HEK293 (cell line): ENCODE data around the gene GGTLC2.

Experiments
- CTCF ChIA-PET: fragments of 350-600 bp; formaldehyde crosslinking; extraction: SDS; loops from one replicate; lab custom pipeline; 2021; ENCODE audit warnings: antibody characterized with exemption; lab: Yijun Ruan, JAX
- POLR2A ChIA-PET: fragments of 300-600 bp; formaldehyde crosslinking; extraction: SDS; loops from one replicate; lab custom pipeline; 2020; ENCODE audit warnings: antibody characterized with exemption, inconsistent platforms; lab: Yijun Ruan, JAX
- H3K27ac ChIP-seq: fragments of 200-500 bp; sonication (Bioruptor generic); 2 replicates; pipeline ENCODE4 v1.5.1; 2014; ENCODE audit warnings: low read depth, low read length, control low read depth, inconsistent platforms; ENCODE audit errors: extremely low read depth
- H3K36me3 ChIP-seq, 2 experiments: fragments of 200-500 bp in 1 of 2; sonication (Bioruptor generic) in 1 of 2; 1 replicate in 1 of 2; 2 replicates in 1 of 2; pipeline ENCODE4 v1.5.1; 2014 to 2017; ENCODE audit warnings: inconsistent platforms in 2 of 2, low read length in 2 of 2; ENCODE audit not compliant: control insufficient read depth in 2 of 2, insufficient read depth in 1 of 2
- H3K4me1 ChIP-seq: fragments of 200-500 bp; sonication (Bioruptor generic); 2 replicates; pipeline ENCODE4 v1.5.1; 2014; ENCODE audit warnings: mild to moderate bottlenecking, low read length, inconsistent platforms; ENCODE audit not compliant: control insufficient read depth, insufficient read depth
- H3K4me3 ChIP-seq: 2 replicates; pipeline ENCODE4 v1.5.1; 2011; ENCODE audit warnings: low read depth, mild to moderate bottlenecking, control low read depth, low read length, moderate library complexity
- H3K9me3 ChIP-seq: fragments of 200-500 bp; sonication (Bioruptor generic); 2 replicates; pipeline ENCODE4 v1.5.1; 2014; ENCODE audit warnings: low read depth, low read length, inconsistent platforms; ENCODE audit not compliant: control insufficient read depth, insufficient read depth
- AEBP2 ChIP-seq: fragments of 450-650 bp; formaldehyde crosslinking; IDR thresholded peaks from 2 replicates; pipeline ENCODE4 v1.5.1; 2016; ENCODE audit warnings: missing biosample characterization, missing genetic modification characterization, borderline replicate concordance
- ATF2 ChIP-seq: fragments of 450-650 bp; formaldehyde crosslinking; IDR thresholded peaks from 2 replicates; pipeline ENCODE4 v1.5.1; 2016; ENCODE audit warnings: missing biosample characterization, missing genetic modification characterization, low read depth
- CTCF ChIP-seq: fragments of 450-650 bp; formaldehyde crosslinking; IDR thresholded peaks from 2 replicates; pipeline ENCODE4 v1.5.1; 2016; ENCODE audit warnings: missing biosample characterization, missing genetic modification characterization
- FEZF1 ChIP-seq: fragments of 450-650 bp; formaldehyde crosslinking; IDR thresholded peaks from 2 replicates; pipeline ENCODE4 v1.5.1; 2016; ENCODE audit warnings: missing biosample characterization, missing genetic modification characterization
- GLI2 ChIP-seq: fragments of 450-650 bp; formaldehyde crosslinking; IDR thresholded peaks from 2 replicates; pipeline ENCODE4; 2017; ENCODE audit warnings: missing biosample characterization, missing genetic modification characterization, low read depth, borderline replicate concordance
- INSM2 ChIP-seq: fragments of 450-650 bp; formaldehyde crosslinking; IDR thresholded peaks from 2 replicates; pipeline ENCODE4 v1.5.1; 2016; ENCODE audit warnings: missing biosample characterization, missing genetic modification characterization
- KLF10 ChIP-seq: fragments of 450-650 bp; IDR thresholded peaks from 2 replicates; pipeline ENCODE4 v1.5.1; 2018; ENCODE audit warnings: missing biosample characterization, mild to moderate bottlenecking, missing genetic modification characterization
- SETDB1 ChIP-seq: IDR thresholded peaks from one replicate; pipeline ENCODE4 v1.6.1; 2017; ENCODE audit warnings: mild to moderate bottlenecking, low read length, moderate library complexity, mixed read lengths; ENCODE audit not compliant: insufficient read length
- TRIM28 ChIP-seq: IDR thresholded peaks from 2 replicates; pipeline ENCODE4 v1.6.1; 2011; ENCODE audit warnings: low read length, control low read depth, borderline replicate concordance
- ZBTB17 ChIP-seq: fragments of 450-650 bp; formaldehyde crosslinking; IDR thresholded peaks from 2 replicates; pipeline ENCODE4 v1.5.1; 2016; ENCODE audit warnings: missing biosample characterization, missing genetic modification characterization
- ZFP69B ChIP-seq: fragments of 450-650 bp; formaldehyde crosslinking; IDR thresholded peaks from 2 replicates; pipeline ENCODE4 v1.5.1; 2016; ENCODE audit warnings: missing biosample characterization, missing genetic modification characterization
- ZNF174 ChIP-seq: fragments of 450-650 bp; formaldehyde crosslinking; IDR thresholded peaks from 2 replicates; pipeline ENCODE4 v1.5.0; 2017; ENCODE audit warnings: missing biosample characterization, mild to moderate bottlenecking, missing genetic modification characterization
- ZNF175 ChIP-seq: fragments of 450-650 bp; formaldehyde crosslinking; IDR thresholded peaks from 2 replicates; pipeline ENCODE4 v1.5.1; 2016; ENCODE audit warnings: missing biosample characterization, missing genetic modification characterization
- ZNF274 ChIP-seq, 2 experiments: fragments of 200-500 bp in 1 of 2; fragments of 450-650 bp in 1 of 2; sonication (Bioruptor generic) in 1 of 2; formaldehyde crosslinking in 1 of 2; IDR thresholded peaks; 2 replicates each; pipeline versions ENCODE4 v1.5.1 to v1.6.1; 2014 to 2016; ENCODE audit warnings: borderline replicate concordance in 1 of 2, inconsistent platforms in 1 of 2, low read length in 1 of 2, missing biosample characterization in 1 of 2, missing genetic modification characterization in 1 of 2
- ZNF350 ChIP-seq: fragments of 450-650 bp; formaldehyde crosslinking; IDR thresholded peaks from 2 replicates; pipeline ENCODE4 v1.5.0; 2017; ENCODE audit warnings: missing biosample characterization, mild to moderate bottlenecking, missing genetic modification characterization
- ZNF398 ChIP-seq: fragments of 450-650 bp; formaldehyde crosslinking; IDR thresholded peaks from 2 replicates; pipeline ENCODE4 v1.5.1; 2017; ENCODE audit warnings: missing biosample characterization, missing genetic modification characterization
- ZNF501 ChIP-seq: fragments of 450-650 bp; formaldehyde crosslinking; IDR thresholded peaks from 2 replicates; pipeline ENCODE4 v1.5.1; 2016; ENCODE audit warnings: missing biosample characterization, missing genetic modification characterization
- ZNF510 ChIP-seq: fragments of 450-650 bp; formaldehyde crosslinking; IDR thresholded peaks from 2 replicates; pipeline ENCODE4 v1.5.1; 2018; ENCODE audit warnings: mild to moderate bottlenecking, missing genetic modification characterization, missing biosample characterization; ENCODE audit not compliant: insufficient replicate concordance
- ZNF514 ChIP-seq: fragments of 450-650 bp; formaldehyde crosslinking; IDR thresholded peaks from 2 replicates; pipeline ENCODE4 v1.5.1; 2016; ENCODE audit warnings: missing biosample characterization, missing genetic modification characterization
- ZNF571 ChIP-seq: fragments of 450-650 bp; formaldehyde crosslinking; IDR thresholded peaks from 2 replicates; pipeline ENCODE4 v1.5.0; 2017; ENCODE audit warnings: missing biosample characterization, missing genetic modification characterization
- ZNF776 ChIP-seq: fragments of 450-650 bp; formaldehyde crosslinking; IDR thresholded peaks from 2 replicates; pipeline ENCODE4 v1.5.0; 2017; ENCODE audit warnings: missing biosample characterization, missing genetic modification characterization, borderline replicate concordance
- ZNF777 ChIP-seq: fragments of 450-650 bp; formaldehyde crosslinking; IDR thresholded peaks from 2 replicates; pipeline ENCODE4 v1.5.1; 2017; ENCODE audit warnings: missing biosample characterization, missing genetic modification characterization, borderline replicate concordance
- ZSCAN5A ChIP-seq: fragments of 450-650 bp; formaldehyde crosslinking; IDR thresholded peaks from 2 replicates; pipeline ENCODE4 v1.5.1; 2016; ENCODE audit warnings: missing biosample characterization, missing genetic modification characterization

Gene GGTLC2

GRCh38 chr22:22674467-22674866, 30.1 kb downstream of the GGTLC2 start (continued):
- TF ChIP-seq ZNF776 (tag by site-specific recombination) (no peak), ZFP69B (tag by site-specific recombination) (no peak)
- TF ChIP-seq, all 188 proteins: peak for 0

GRCh38 chr22:22678970-22679369, 34.6 kb downstream of the GGTLC2 start:
- ChIA-PET CTCF (interaction anchor here (1.2 to 5.2 kb wide), 4 partner anchors 12 to 109 kb away, joined by 4 to 38 read pairs (median 10); no protein-coding TSS in a partner anchor), POLR2A (no interaction called here)
- Histone ChIP-seq H3K9me3 (no peaks in the 10 kb centered on the region), H3K4me1 (no peaks in the 10 kb centered on the region)
- TF ChIP-seq ZSCAN5A = no peak
- TF ChIP-seq ZNF398 = no peak
- no peak for TF ChIP-seq ZNF777 (tag by site-specific recombination)
- TF ChIP-seq ZNF274 (IDR thresholded peaks at IDR 0.05; ENCODE audit: low read length) = no peak
- TF ChIP-seq ZNF274 (tag by site-specific recombination; IDR thresholded peaks at IDR 0.05; ENCODE audit: borderline replicate concordance) = no peak
- TF ChIP-seq GLI2 (tag by site-specific recombination) = no peak
- no peak for TF ChIP-seq ZNF350 (tag by site-specific recombination)
- TF ChIP-seq FEZF1 (tag by site-specific recombination) = no peak
- no peak for TF ChIP-seq SETDB1
- TF ChIP-seq ZNF510 = no peak
- TF ChIP-seq KLF10 = no peak
- TF ChIP-seq ZBTB17 (tag by site-specific recombination) = no peak
- no peak for TF ChIP-seq AEBP2 (tag by site-specific recombination)
- TF ChIP-seq, all 188 proteins: peak for 0
- Histone ChIP-seq H3K4me3 (no peak overlapping the region), H3K36me3 (no peaks in the 10 kb centered on the region), H3K27ac (no peak overlapping the region)

- ChIA-PET CTCF (interaction anchor here (0.7 to 3.2 kb wide), 6 partner anchors 12 to 107 kb away, joined by 3 to 16 read pairs (median 8); no protein-coding TSS in a partner anchor), POLR2A (interaction anchor here (0.6 kb wide), 1 partner anchor 14 kb away, joined by 3 read pairs; no protein-coding TSS in a partner anchor)
- H3K4me1 ChIP-seq = no peaks in the 10 kb centered on the region
- H3K4me3 ChIP-seq = no peak overlapping the region
- H3K9me3 ChIP-seq = no peaks in the 10 kb centered on the region
- no peak overlapping the region for H3K27ac ChIP-seq
- no peaks in the 10 kb centered on the region for H3K36me3 ChIP-seq
- TF ChIP-seq INSM2 (tag by site-specific recombination) = no peak
- TF ChIP-seq TRIM28 = no peak
- TF ChIP-seq ZNF175 (tag by site-specific recombination) = no peak
- no peak for TF ChIP-seq ATF2 (tag by site-specific recombination)
- no peak for TF ChIP-seq CTCF
- no peak for TF ChIP-seq ZNF501 (tag by site-specific recombination)
- no peak for TF ChIP-seq ZNF174 (tag by site-specific recombination)
- TF ChIP-seq ZNF514 (tag by site-specific recombination) = no peak
- TF ChIP-seq ZNF571 (tag by site-specific recombination) = no peak
Measured at GRCh38 chr22:22680396-22680795, 36.0 kb downstream of the GGTLC2 start.
